Esophagus (tissue), 2 donors: ENCODE measurements around the gene ZNF736. TPM values are rescaled to one million over a fixed set of nuclear protein-coding genes. Genes with fewer than 3 reads are reported as not detected.

Experiments used
- H3K27ac ChIP-seq, 2 donors: one replicate each; pipeline ENCODE4 v1.5.1; 2013; ENCODE audit warnings: low read depth in 2 of 2, mild to moderate bottlenecking in 2 of 2, inconsistent platforms in 1 of 2, low read length in 1 of 2, moderate library complexity in 1 of 2
- H3K27me3 ChIP-seq, 2 donors: one replicate each; pipeline ENCODE4 v1.6.1; 2013; ENCODE audit warnings: low read length in 2 of 2, control low read depth in 1 of 2, mild to moderate bottlenecking in 1 of 2; ENCODE audit not compliant: insufficient read depth in 2 of 2, control insufficient read depth in 1 of 2
- H3K36me3 ChIP-seq, 2 donors: one replicate each; pipeline ENCODE4 v1.6.1; 2013; ENCODE audit warnings: low read length in 1 of 2; ENCODE audit not compliant: control insufficient read depth in 2 of 2, insufficient read depth in 2 of 2
- H3K4me1 ChIP-seq, 2 donors: one replicate each; pipeline ENCODE4 v1.6.1; 2013; ENCODE audit warnings: low read length in 1 of 2; ENCODE audit not compliant: control insufficient read depth in 2 of 2, insufficient read depth in 2 of 2
- H3K4me3 ChIP-seq, 2 donors: one replicate each; pipeline ENCODE4 v1.5.1; 2013; ENCODE audit warnings: low read length in 2 of 2, mild to moderate bottlenecking in 2 of 2, low read depth in 1 of 2, moderate library complexity in 1 of 2
- H3K9me3 ChIP-seq, 2 donors: one replicate each; pipeline ENCODE4 v1.6.1; 2013; ENCODE audit warnings: mild to moderate bottlenecking in 2 of 2, low read depth in 1 of 2, low read length in 1 of 2, moderate library complexity in 1 of 2; ENCODE audit not compliant: control insufficient read depth in 2 of 2, insufficient read depth in 1 of 2
- polyA plus RNA-seq, 2 donors: library from polyadenylated mRNA; stranded (reverse); fragments of 200-250 nt; gene quantifications; one replicate each; pipeline ENCODE4 v1.2.3, GENCODE V29; 2013
- donor health status: healthy with polysubstance abuse.
- donor health status: Bipolar disorder and iron deficiency.

Gene ZNF736
- polyA plus RNA-seq, 2 donors, result 1.7 to 3.5 TPM

DNA sequence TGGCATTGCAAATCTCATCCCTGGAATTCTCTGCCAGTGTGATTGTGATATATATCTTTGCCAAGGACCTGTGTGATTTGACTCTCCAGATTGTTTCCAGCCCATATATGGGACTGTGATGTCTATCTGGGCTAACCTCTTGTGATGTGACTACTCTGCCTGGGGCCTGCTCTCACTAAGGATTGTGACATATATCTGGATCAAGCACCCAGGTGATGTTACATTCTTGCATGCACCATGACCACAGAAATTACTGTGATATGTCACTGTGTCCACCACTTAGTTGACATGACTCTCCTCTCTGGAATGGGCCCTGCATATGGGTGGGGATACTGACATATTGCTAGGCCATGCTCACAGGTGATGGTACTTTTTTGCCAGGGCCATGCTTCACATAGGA lies 86.6 kb downstream of the ZNF736 start:
- H3K9me3 ChIP-seq, result peaks cover 5% of the 10 kb centered on the region in 2 donors
- no peaks in the 10 kb centered on the region for H3K4me1 ChIP-seq
- no peaks in the 10 kb centered on the region for H3K27me3 ChIP-seq
- H3K4me3 ChIP-seq, result no peak overlapping the region
- H3K36me3 ChIP-seq, result no peaks in the 10 kb centered on the region
- H3K27ac ChIP-seq, result no peak overlapping the region

Other genes with a start within 250 kb of the ZNF736 start
- not detected for gene ZNF735, start 106.8 kb upstream of the ZNF736 start, polyA plus RNA-seq
- gene ZNF679, start 85.5 kb upstream of the ZNF736 start, polyA plus RNA-seq, result not detected
- 1 to 10 TPM; 2.1 to 5.3 TPM for gene ZNF680, start 249.1 kb downstream of the ZNF736 start, polyA plus RNA-seq